GM13977 (cell line): ENCODE data around the gene HBA1.
A peak's percentile ranks its signal among the peaks of the same experiment; 100 is the strongest.
"Not testable (repeated sequence)": the region's sequence is repeated elsewhere in the genome, so short reads cannot be mapped to it uniquely, and the experiment has no call there.

Experiments
- DNase-seq: peaks from one replicate; pipeline ENCODE4 v3.0.0; 2012; ENCODE audit warnings: low spot score
- in situ Hi-C: fragments of 300-500 bp; cut with MboI; formaldehyde crosslinking; loops from one replicate; pipeline ENCODE4 v1.12.0; 2022; ENCODE audit warnings: low sequenced_read_pairs, low pct_unique_long_range_greater_than_20kb, mixed read lengths, inconsistent platforms; ENCODE audit not compliant: unreplicated experiment
- TF ChIP-seq, protein P1 (sequence below): IDR thresholded peaks from 2 replicates; pipeline ENCODE4 v1.5.1; 2012; ENCODE audit warnings: mild to moderate bottlenecking, control low read depth; ENCODE audit not compliant: insufficient read depth; ENCODE audit errors: extremely low read depth, missing control alignments

HBA1 gene

DNA sequence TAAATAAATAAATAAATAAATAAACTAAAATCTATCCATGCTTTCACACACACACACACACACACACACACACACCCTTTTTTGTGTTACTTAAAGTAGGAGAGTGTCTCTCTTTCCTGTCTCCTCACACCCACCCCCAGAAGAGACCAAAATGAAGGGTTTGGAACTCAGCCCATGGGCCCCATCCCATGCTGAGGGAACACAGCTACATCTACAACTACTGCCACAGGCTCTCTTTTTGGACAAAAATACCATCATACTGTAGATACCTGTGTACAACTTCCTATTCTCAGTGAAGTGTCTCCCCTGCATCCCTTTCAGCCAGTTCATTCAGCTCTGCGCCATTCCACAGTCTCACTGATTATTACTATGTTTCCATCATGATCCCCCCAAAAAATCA is 5.7 kb upstream of the HBA1 start:
- peak; percentile 26 for DNase-seq
- in situ Hi-C loops, result no loop called here
- TF ChIP-seq, protein P1, sequence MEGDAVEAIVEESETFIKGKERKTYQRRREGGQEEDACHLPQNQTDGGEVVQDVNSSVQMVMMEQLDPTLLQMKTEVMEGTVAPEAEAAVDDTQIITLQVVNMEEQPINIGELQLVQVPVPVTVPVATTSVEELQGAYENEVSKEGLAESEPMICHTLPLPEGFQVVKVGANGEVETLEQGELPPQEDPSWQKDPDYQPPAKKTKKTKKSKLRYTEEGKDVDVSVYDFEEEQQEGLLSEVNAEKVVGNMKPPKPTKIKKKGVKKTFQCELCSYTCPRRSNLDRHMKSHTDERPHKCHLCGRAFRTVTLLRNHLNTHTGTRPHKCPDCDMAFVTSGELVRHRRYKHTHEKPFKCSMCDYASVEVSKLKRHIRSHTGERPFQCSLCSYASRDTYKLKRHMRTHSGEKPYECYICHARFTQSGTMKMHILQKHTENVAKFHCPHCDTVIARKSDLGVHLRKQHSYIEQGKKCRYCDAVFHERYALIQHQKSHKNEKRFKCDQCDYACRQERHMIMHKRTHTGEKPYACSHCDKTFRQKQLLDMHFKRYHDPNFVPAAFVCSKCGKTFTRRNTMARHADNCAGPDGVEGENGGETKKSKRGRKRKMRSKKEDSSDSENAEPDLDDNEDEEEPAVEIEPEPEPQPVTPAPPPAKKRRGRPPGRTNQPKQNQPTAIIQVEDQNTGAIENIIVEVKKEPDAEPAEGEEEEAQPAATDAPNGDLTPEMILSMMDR, result no peak

DNA sequence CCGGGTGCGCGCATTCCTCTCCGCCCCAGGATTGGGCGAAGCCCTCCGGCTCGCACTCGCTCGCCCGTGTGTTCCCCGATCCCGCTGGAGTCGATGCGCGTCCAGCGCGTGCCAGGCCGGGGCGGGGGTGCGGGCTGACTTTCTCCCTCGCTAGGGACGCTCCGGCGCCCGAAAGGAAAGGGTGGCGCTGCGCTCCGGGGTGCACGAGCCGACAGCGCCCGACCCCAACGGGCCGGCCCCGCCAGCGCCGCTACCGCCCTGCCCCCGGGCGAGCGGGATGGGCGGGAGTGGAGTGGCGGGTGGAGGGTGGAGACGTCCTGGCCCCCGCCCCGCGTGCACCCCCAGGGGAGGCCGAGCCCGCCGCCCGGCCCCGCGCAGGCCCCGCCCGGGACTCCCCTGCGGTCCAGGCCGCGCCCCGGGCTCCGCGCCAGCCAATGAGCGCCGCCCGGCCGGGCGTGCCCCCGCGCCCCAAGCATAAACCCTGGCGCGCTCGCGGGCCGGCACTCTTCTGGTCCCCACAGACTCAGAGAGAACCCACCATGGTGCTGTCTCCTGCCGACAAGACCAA is 4.0 kb upstream of the HBA1 start, which contains the start of gene HBA2:
TSS of gene HBA2 (plus strand) at position 503 of the 568 bp plus-strand sequence. CDS start at position 540, 37 bp downstream.
- in situ Hi-C loops, DNase-seq: not testable (repeated sequence)

DNA sequence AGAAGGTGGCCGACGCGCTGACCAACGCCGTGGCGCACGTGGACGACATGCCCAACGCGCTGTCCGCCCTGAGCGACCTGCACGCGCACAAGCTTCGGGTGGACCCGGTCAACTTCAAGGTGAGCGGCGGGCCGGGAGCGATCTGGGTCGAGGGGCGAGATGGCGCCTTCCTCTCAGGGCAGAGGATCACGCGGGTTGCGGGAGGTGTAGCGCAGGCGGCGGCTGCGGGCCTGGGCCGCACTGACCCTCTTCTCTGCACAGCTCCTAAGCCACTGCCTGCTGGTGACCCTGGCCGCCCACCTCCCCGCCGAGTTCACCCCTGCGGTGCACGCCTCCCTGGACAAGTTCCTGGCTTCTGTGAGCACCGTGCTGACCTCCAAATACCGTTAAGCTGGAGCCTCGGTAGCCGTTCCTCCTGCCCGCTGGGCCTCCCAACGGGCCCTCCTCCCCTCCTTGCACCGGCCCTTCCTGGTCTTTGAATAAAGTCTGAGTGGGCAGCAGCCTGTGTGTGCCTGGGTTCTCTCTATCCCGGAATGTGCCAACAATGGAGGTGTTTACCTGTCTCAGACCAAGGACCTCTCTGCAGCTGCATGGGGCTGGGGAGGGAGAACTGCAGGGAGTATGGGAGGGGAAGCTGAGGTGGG is 3.1 kb upstream of the HBA1 start:
- DNase-seq, in situ Hi-C loops: not testable (repeated sequence)

DNA sequence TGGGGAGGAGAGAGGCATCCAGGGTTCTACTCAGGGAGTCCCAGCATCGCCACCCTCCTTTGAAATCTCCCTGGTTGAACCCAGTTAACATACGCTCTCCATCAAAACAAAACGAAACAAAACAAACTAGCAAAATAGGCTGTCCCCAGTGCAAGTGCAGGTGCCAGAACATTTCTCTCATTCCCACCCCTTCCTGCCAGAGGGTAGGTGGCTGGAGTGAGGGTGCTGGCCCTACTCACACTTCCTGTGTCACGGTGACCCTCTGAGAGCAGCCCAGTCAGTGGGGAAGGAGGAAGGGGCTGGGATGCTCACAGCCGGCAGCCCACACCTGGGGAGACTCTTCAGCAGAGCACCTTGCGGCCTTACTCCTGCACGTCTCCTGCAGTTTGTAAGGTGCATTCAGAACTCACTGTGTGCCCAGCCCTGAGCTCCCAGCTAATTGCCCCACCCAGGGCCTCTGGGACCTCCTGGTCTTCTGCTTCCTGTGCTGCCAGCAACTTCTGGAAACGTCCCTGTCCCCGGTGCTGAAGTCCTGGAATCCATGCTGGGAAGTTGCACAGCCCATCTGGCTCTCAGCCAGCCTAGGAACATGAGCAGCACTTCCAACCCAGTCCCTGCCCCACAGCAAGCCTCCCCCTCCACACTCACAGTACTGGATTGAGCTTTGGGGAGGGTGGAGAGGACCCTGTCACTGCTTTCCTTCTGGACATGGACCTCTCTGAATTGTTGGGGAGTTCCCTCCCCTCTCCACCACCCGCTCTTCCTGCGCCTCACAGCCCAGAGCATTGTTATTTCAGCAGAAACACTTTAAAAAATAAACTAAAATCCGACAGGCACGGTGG is 2.3 kb upstream of the HBA1 start:
- DNase-seq, in situ Hi-C loops: not testable (repeated sequence)

DNA sequence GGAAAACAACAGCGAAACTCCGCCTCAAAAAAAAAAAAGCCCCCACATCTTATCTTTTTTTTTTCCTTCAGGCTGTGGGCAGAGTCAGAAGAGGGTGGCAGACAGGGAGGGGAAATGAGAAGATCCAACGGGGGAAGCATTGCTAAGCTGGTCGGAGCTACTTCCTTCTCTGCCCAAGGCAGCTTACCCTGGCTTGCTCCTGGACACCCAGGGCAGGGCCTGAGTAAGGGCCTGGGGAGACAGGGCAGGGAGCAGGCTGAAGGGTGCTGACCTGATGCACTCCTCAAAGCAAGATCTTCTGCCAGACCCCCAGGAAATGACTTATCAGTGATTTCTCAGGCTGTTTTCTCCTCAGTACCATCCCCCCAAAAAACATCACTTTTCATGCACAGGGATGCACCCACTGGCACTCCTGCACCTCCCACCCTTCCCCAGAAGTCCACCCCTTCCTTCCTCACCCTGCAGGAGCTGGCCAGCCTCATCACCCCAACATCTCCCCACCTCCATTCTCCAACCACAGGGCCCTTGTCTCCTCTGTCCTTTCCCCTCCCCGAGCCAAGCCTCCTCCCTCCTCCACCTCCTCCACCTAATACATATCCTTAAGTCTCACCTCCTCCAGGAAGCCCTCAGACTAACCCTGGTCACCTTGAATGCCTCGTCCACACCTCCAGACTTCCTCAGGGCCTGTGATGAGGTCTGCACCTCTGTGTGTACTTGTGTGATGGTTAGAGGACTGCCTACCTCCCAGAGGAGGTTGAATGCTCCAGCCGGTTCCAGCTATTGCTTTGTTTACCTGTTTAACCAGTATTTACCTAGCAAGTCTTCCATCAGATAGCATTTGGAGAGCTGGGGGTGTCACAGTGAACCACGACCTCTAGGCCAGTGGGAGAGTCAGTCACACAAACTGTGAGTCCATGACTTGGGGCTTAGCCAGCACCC is 1.2 kb upstream of the HBA1 start:
- in situ Hi-C loops, result no loop called here
- DNase-seq, result no peak
- TF ChIP-seq, protein P1, result no peak

DNA sequence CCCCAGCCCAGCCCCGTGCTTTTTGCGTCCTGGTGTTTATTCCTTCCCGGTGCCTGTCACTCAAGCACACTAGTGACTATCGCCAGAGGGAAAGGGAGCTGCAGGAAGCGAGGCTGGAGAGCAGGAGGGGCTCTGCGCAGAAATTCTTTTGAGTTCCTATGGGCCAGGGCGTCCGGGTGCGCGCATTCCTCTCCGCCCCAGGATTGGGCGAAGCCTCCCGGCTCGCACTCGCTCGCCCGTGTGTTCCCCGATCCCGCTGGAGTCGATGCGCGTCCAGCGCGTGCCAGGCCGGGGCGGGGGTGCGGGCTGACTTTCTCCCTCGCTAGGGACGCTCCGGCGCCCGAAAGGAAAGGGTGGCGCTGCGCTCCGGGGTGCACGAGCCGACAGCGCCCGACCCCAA is 474 bp upstream of the HBA1 start:
- in situ Hi-C loops, DNase-seq: not testable (repeated sequence)

DNA sequence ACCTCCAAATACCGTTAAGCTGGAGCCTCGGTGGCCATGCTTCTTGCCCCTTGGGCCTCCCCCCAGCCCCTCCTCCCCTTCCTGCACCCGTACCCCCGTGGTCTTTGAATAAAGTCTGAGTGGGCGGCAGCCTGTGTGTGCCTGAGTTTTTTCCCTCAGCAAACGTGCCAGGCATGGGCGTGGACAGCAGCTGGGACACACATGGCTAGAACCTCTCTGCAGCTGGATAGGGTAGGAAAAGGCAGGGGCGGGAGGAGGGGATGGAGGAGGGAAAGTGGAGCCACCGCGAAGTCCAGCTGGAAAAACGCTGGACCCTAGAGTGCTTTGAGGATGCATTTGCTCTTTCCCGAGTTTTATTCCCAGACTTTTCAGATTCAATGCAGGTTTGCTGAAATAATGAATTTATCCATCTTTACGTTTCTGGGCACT is 928 bp downstream of the HBA1 start:
- TF ChIP-seq, protein P1, result no peak
- DNase-seq, result no peak
- in situ Hi-C loops, result no loop called here

DNA sequence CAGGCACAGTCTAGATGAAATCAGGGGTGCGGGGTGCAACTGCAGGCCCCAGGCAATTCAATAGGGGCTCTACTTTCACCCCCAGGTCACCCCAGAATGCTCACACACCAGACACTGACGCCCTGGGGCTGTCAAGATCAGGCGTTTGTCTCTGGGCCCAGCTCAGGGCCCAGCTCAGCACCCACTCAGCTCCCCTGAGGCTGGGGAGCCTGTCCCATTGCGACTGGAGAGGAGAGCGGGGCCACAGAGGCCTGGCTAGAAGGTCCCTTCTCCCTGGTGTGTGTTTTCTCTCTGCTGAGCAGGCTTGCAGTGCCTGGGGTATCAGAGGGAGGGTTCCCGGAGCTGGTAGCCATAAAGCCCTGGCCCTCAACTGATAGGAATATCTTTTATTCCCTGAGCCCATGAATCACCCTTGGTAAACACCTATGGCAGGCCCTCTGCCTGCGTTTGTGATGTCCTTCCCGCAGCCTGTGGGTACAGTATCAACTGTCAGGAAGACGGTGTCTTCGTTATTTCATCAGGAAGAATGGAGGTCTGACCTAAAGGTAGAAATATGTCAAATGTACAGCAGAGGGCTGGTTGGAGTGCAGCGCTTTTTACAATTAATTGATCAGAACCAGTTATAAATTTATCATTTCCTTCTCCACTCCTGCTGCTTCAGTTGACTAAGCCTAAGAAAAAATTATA is 1.6 kb downstream of the HBA1 start:
- TF ChIP-seq, protein P1, result no peak
- in situ Hi-C loops, result no loop called here
- no peak for DNase-seq
